OCI-LY1 (cell line): ENCODE data around the gene HUNK.

Experiments
- H2AFZ ChIP-seq: fragments of 200-600 bp; sonication (generic), shearing (Covaris generic); 2 replicates; pipeline ENCODE4 v1.6.0; 2014; ENCODE audit warnings: antibody characterized with exemption, mild to moderate bottlenecking, low read length
- H3F3A ChIP-seq: fragments of 200-600 bp; sonication (generic), shearing (Covaris generic); 2 replicates; pipeline ENCODE4 v1.6.0; 2014; ENCODE audit warnings: mild to moderate bottlenecking, antibody characterized with exemption, low read length, moderate library complexity; ENCODE audit not compliant: insufficient read depth
- H3K27ac ChIP-seq: fragments of 200-600 bp; sonication (generic); 2 replicates; pipeline ENCODE4 v1.5.1; 2014; ENCODE audit warnings: low read length, mixed run types, mild to moderate bottlenecking, low read depth; ENCODE audit not compliant: poor library complexity, severe bottlenecking
- H3K27me3 ChIP-seq: fragments of 200-600 bp; sonication (generic); 2 replicates; pipeline ENCODE4 v1.6.0; 2014; ENCODE audit warnings: antibody characterized with exemption, mild to moderate bottlenecking, low read length, moderate library complexity; ENCODE audit not compliant: insufficient read depth
- H3K36me3 ChIP-seq: fragments of 200-600 bp; sonication (generic); 2 replicates; pipeline ENCODE4 v1.6.1; 2014; ENCODE audit warnings: mild to moderate bottlenecking, antibody characterized with exemption, low read length, moderate library complexity, mixed read lengths; ENCODE audit not compliant: insufficient read depth
- H3K4me1 ChIP-seq: fragments of 200-600 bp; sonication (generic); 2 replicates; pipeline ENCODE4 v1.5.1; 2014; ENCODE audit warnings: mild to moderate bottlenecking, low read length, moderate library complexity; ENCODE audit not compliant: insufficient read depth, severe bottlenecking
- H3K4me2 ChIP-seq: fragments of 200-600 bp; sonication (generic), shearing (Covaris generic); 2 replicates; pipeline ENCODE4 v1.6.1; 2014; ENCODE audit warnings: low read length
- H3K4me3 ChIP-seq: fragments of 200-600 bp; sonication (generic); 2 replicates; pipeline ENCODE4 v1.5.1; 2014; ENCODE audit warnings: low read length, low read depth, mild to moderate bottlenecking, mixed read lengths; ENCODE audit not compliant: poor library complexity, severe bottlenecking
- H3K79me2 ChIP-seq: fragments of 200-600 bp; shearing (Covaris generic); 2 replicates; pipeline ENCODE4 v1.6.1; 2016; ENCODE audit warnings: mixed run types, low read length, mixed read lengths; ENCODE audit not compliant: insufficient read depth
- H3K9ac ChIP-seq: fragments of 200-600 bp; sonication (generic), shearing (Covaris generic); 2 replicates; pipeline ENCODE4 v1.6.1; 2014; ENCODE audit warnings: mild to moderate bottlenecking, low read length, mixed read lengths
- H3K9me2 ChIP-seq: fragments of 200-600 bp; sonication (generic), shearing (Covaris generic); 2 replicates; pipeline ENCODE4 v1.6.1; 2014; ENCODE audit warnings: low read depth, mild to moderate bottlenecking, low read length, mixed read lengths
- H3K9me3 ChIP-seq: fragments of 200-600 bp; shearing (Covaris generic); 2 replicates; pipeline ENCODE4 v1.6.1; 2014; ENCODE audit warnings: low read length, mixed read lengths
- H4K20me1 ChIP-seq: fragments of 200-600 bp; sonication (generic), shearing (Covaris generic); 2 replicates; pipeline ENCODE4 v1.6.0; 2016; ENCODE audit warnings: mild to moderate bottlenecking, low read length; ENCODE audit not compliant: insufficient read depth
- EZH2 ChIP-seq: fragments of 200-600 bp; sonication (generic), shearing (Covaris generic); IDR thresholded peaks from 2 replicates; pipeline ENCODE4 v1.8.0; 2017; ENCODE audit warnings: borderline replicate concordance, mixed run types, mild to moderate bottlenecking, antibody characterized with exemption, low read length, moderate library complexity, mixed read lengths
- TF ChIP-seq, protein P1 (sequence below): fragments of 200-600 bp; sonication (generic), shearing (Covaris generic); IDR thresholded peaks from 2 replicates; pipeline ENCODE4 v1.5.1; 2017; ENCODE audit warnings: mild to moderate bottlenecking, antibody characterized with exemption, low read length, moderate library complexity, mixed read lengths

HUNK gene

DNA sequence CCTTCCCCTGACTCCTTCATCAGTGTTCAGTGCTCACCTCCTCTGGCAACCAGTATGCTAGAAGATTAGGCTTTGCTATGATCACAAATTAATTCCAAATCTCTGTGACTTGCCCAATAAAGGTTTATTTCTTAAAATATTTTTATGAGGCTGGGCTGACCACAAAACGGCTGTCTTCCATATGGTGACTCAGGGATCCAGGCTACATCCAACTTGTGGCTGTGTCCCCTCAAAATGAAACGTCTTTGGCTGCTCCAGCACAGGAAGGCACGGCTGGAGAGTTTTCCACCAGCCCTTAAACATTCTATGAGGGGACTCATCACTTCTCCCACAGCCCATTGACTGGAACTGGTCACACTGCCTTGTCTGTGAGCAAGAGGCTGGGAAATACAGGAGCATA is 131.5 kb downstream of the HUNK start:
- H3K27ac ChIP-seq: no peak overlapping the region
- H3K9me2 ChIP-seq: no peaks in the 10 kb centered on the region
- no peaks in the 10 kb centered on the region for H3K4me1 ChIP-seq
- no peaks in the 10 kb centered on the region for H3K36me3 ChIP-seq
- no peak overlapping the region for H2AFZ ChIP-seq
- no peak overlapping the region for H3K4me3 ChIP-seq
- H3F3A ChIP-seq: no peaks in the 10 kb centered on the region
- H3K4me2 ChIP-seq: no peak overlapping the region
- H3K79me2 ChIP-seq: no peaks in the 10 kb centered on the region
- H4K20me1 ChIP-seq: no peaks in the 10 kb centered on the region
- H3K27me3 ChIP-seq: peaks cover 4% of the 10 kb centered on the region; the same call in 1 of the 2 replicates
- no peak for TF ChIP-seq EZH2
- TF ChIP-seq, protein P1, sequence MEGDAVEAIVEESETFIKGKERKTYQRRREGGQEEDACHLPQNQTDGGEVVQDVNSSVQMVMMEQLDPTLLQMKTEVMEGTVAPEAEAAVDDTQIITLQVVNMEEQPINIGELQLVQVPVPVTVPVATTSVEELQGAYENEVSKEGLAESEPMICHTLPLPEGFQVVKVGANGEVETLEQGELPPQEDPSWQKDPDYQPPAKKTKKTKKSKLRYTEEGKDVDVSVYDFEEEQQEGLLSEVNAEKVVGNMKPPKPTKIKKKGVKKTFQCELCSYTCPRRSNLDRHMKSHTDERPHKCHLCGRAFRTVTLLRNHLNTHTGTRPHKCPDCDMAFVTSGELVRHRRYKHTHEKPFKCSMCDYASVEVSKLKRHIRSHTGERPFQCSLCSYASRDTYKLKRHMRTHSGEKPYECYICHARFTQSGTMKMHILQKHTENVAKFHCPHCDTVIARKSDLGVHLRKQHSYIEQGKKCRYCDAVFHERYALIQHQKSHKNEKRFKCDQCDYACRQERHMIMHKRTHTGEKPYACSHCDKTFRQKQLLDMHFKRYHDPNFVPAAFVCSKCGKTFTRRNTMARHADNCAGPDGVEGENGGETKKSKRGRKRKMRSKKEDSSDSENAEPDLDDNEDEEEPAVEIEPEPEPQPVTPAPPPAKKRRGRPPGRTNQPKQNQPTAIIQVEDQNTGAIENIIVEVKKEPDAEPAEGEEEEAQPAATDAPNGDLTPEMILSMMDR: no peak
- no peaks in the 10 kb centered on the region for H3K9me3 ChIP-seq
- H3K9ac ChIP-seq: no peak overlapping the region

DNA sequence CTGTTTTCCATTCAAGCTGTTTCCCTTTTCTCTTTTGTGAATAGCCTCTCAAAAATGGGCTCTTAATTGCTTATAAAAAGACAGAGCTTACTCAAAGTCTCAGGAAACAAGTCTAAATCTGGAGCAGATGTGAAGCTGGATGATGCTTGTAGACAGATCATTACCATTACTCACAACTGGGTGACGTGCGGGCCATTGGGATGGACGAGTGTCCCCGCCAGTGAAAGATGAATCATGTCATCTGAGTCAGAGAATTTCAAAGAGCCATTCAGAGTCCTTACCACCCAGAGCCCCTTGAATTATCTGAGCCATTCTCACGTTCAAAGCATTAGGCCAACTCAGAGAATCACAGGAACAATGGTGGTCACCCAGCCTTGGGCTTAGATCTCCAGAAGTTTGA is 134.6 kb downstream of the HUNK start:
- Histone ChIP-seq H3K4me2 (no peak overlapping the region), H3K4me3 (no peak overlapping the region)

DNA sequence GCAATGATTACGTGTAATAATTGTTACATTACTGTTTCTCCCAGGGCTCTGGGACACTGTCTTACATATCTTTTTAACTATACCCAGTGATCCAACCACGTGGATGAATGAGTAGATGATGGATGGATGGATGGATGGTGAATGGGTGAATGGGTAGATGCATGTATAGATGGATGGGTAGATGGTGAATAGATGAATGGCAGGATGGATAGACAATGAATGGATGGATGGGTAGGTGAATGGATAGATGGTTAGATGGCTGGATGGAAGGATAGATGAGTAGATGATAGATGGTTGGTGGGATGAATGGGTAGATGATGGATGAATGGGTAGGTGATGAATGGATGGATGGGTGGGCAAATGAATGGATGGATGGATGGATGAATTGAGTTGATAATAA is 135.9 kb downstream of the HUNK start:
- no peaks in the 10 kb centered on the region for H3K79me2 ChIP-seq
- no peaks in the 10 kb centered on the region for H3K27me3 ChIP-seq
- H3K36me3 ChIP-seq: no peaks in the 10 kb centered on the region
- H3K27ac ChIP-seq: no peak overlapping the region
- no peaks in the 10 kb centered on the region for H4K20me1 ChIP-seq
- no peaks in the 10 kb centered on the region for H3K4me1 ChIP-seq
- no peaks in the 10 kb centered on the region for H3F3A ChIP-seq
- H3K4me2 ChIP-seq: no peak overlapping the region
- H2AFZ ChIP-seq: no peak overlapping the region
- no peak overlapping the region for H3K4me3 ChIP-seq
- H3K9me2 ChIP-seq: no peaks in the 10 kb centered on the region
- no peak overlapping the region for H3K9ac ChIP-seq
- TF ChIP-seq, protein P1: no peak
- no peak for TF ChIP-seq EZH2
- no peaks in the 10 kb centered on the region for H3K9me3 ChIP-seq

More for the DNA sequence above, 134.6 kb downstream of the HUNK start:
- Histone ChIP-seq H3K9me3 (no peaks in the 10 kb centered on the region), H3K27me3 (no peaks in the 10 kb centered on the region), H3K79me2 (no peaks in the 10 kb centered on the region), H2AFZ (no peak overlapping the region), H3K4me1 (no peaks in the 10 kb centered on the region), H3F3A (no peaks in the 10 kb centered on the region), H3K9ac (no peak overlapping the region), H3K27ac (no peak overlapping the region), H4K20me1 (no peaks in the 10 kb centered on the region), H3K36me3 (no peaks in the 10 kb centered on the region), H3K9me2 (no peaks in the 10 kb centered on the region)
- TF ChIP-seq, protein P1: no peak
- no peak for TF ChIP-seq EZH2
